ENCODE results near the gene RIMBP2.

Gene RIMBP2

GRCh38 chr12:130477266-130477665 lies 238.8 kb downstream of the RIMBP2 start:
- no peak for DNase-seq

- DNase-seq: no peak
Measured at GRCh38 chr12:130476451-130477135, 239.5 kb downstream of the RIMBP2 start.

- no peak for DNase-seq
Measured at GRCh38 chr12:130474599-130475269, 241.4 kb downstream of the RIMBP2 start.

- DNase-seq: no peak
Measured at GRCh38 chr12:130473266-130473665, 242.8 kb downstream of the RIMBP2 start.

GRCh38 chr12:130470969-130471368 lies 245.1 kb downstream of the RIMBP2 start:
- no peak for DNase-seq

GRCh38 chr12:130469552-130469951 lies 246.5 kb downstream of the RIMBP2 start:
- DNase-seq: no peak

GRCh38 chr12:130468700-130469245 lies 247.3 kb downstream of the RIMBP2 start:
- no peak for DNase-seq

GRCh38 chr12:130468186-130468585 lies 247.9 kb downstream of the RIMBP2 start:
- no peak for DNase-seq

GRCh38 chr12:130465626-130466025 lies 250.5 kb downstream of the RIMBP2 start:
- no peak for DNase-seq

- no peak for DNase-seq
Measured at GRCh38 chr12:130465046-130465445, 251.1 kb downstream of the RIMBP2 start.

- no peak for DNase-seq
Measured at GRCh38 chr12:130463818-130464670, 252.1 kb downstream of the RIMBP2 start.

GRCh38 chr12:130463275-130463658 lies 252.8 kb downstream of the RIMBP2 start:
- no peak for DNase-seq

GRCh38 chr12:130462558-130463274 lies 253.4 kb downstream of the RIMBP2 start:
- DNase-seq: no peak

- no peak for DNase-seq
Measured at GRCh38 chr12:130461839-130462557, 254.1 kb downstream of the RIMBP2 start.

GRCh38 chr12:130461447-130461815 lies 254.7 kb downstream of the RIMBP2 start:
- DNase-seq: no peak

- DNase-seq: no peak
Measured at GRCh38 chr12:130460611-130461446, 255.3 kb downstream of the RIMBP2 start.

- DNase-seq: no peak
Measured at GRCh38 chr12:130459916-130460315, 256.2 kb downstream of the RIMBP2 start.

- DNase-seq: no peak
Measured at GRCh38 chr12:130458341-130458740, 257.8 kb downstream of the RIMBP2 start.

- no peak for DNase-seq
Measured at GRCh38 chr12:130457215-130457614, 258.9 kb downstream of the RIMBP2 start.

GRCh38 chr12:130456375-130457199 lies 259.5 kb downstream of the RIMBP2 start:
- DNase-seq: no peak

Measured in stimulated activated CD4-positive, alpha-beta T cell treated with anti-CD3 and anti-CD28 coated beads, Interleukin-15, amount 100 ng/mL, for 24 hours (primary cell).